ENCODE data around the gene ADGRF3. TPM values are rescaled to one million over a fixed set of nuclear protein-coding genes. Genes with fewer than 3 reads are reported as not detected.
"Not testable (repeated sequence)": the region's sequence is repeated elsewhere in the genome, so short reads cannot be mapped to it uniquely, and the experiment has no call there.

Gene ADGRF3
- total and polyA plus RNA-seq, 4 donors: 0.08 to 0.13 TPM; not detected in 2

- DNase-seq (no peak), ATAC-seq (ENCODE audit: low FRiP score) (no peak)
- Histone ChIP-seq H3K36me3 (ENCODE audit: control insufficient read depth in 1 of 2, insufficient read depth in 2 of 2, low read length in 1 of 2) (peaks cover 0 to under 1% of the 10 kb centered on the region in 2 donors), H3K9me3 (ENCODE audit: control insufficient read depth, low read length) (no peaks in the 10 kb centered on the region), H3K4me1 (ENCODE audit: control insufficient read depth in 1 of 2, insufficient read depth in 2 of 2, low read length in 2 of 2) (no peaks in the 10 kb centered on the region), H3K4me3 (ENCODE audit: low read length in 2 of 2) (no peak overlapping the region), H3K27me3 (ENCODE audit: control insufficient read depth in 1 of 2, insufficient read depth in 2 of 2, low read length in 1 of 2) (no peaks in the 10 kb centered on the region), H3K27ac (ENCODE audit: low read depth in 1 of 2, low read length in 2 of 2) (no peak overlapping the region)
- intact Hi-C loops (cut with DNase I): no loop called here
Observed at GRCh38 chr2:26270373-26270772, 76.2 kb downstream of the ADGRF3 start.

- intact Hi-C loops (cut with DNase I): no loop called here
- ATAC-seq (ENCODE audit: low FRiP score) (no peak), DNase-seq (no peak)
- no peaks in the 10 kb centered on the region for H3K9me3 ChIP-seq (ENCODE audit: control insufficient read depth, low read length)
- H3K27ac ChIP-seq (ENCODE audit: low read depth in 1 of 2, low read length in 2 of 2): no peak overlapping the region
- no peak overlapping the region for H3K4me3 ChIP-seq (ENCODE audit: low read length in 2 of 2)
- no peaks in the 10 kb centered on the region for H3K27me3 ChIP-seq (ENCODE audit: control insufficient read depth in 1 of 2, insufficient read depth in 2 of 2, low read length in 1 of 2)
- WGBS, 2 donors: 94 to 97% methylated on average over 6 of the region's 6 CpGs
- H3K36me3 ChIP-seq (ENCODE audit: control insufficient read depth in 1 of 2, insufficient read depth in 2 of 2, low read length in 1 of 2): no peaks in the 10 kb centered on the region
- no peaks in the 10 kb centered on the region for H3K4me1 ChIP-seq (ENCODE audit: control insufficient read depth in 1 of 2, insufficient read depth in 2 of 2, low read length in 2 of 2)
Observed at GRCh38 chr2:26269571-26270158, 76.9 kb downstream of the ADGRF3 start.

GRCh38 chr2:26268670-26269385 is 77.8 kb downstream of the ADGRF3 start:
- DNase-seq; H3K9me3 ChIP-seq (ENCODE audit: control insufficient read depth, low read length); H3K4me3 ChIP-seq (ENCODE audit: low read length in 2 of 2); ATAC-seq (ENCODE audit: low FRiP score); H3K4me1 ChIP-seq (ENCODE audit: control insufficient read depth in 1 of 2, insufficient read depth in 2 of 2, low read length in 2 of 2); intact Hi-C loops (cut with DNase I); H3K36me3 ChIP-seq (ENCODE audit: control insufficient read depth in 1 of 2, insufficient read depth in 2 of 2, low read length in 1 of 2); H3K27ac ChIP-seq (ENCODE audit: low read depth in 1 of 2, low read length in 2 of 2); H3K27me3 ChIP-seq (ENCODE audit: control insufficient read depth in 1 of 2, insufficient read depth in 2 of 2, low read length in 1 of 2): not testable (repeated sequence)
- WGBS, 2 donors: 91 to 95% methylated on average over 12 of the region's 12 CpGs

- no peak overlapping the region for H3K4me3 ChIP-seq (ENCODE audit: low read length in 2 of 2)
- H3K36me3 ChIP-seq (ENCODE audit: control insufficient read depth in 1 of 2, insufficient read depth in 2 of 2, low read length in 1 of 2): peaks cover 0 to 3% of the 10 kb centered on the region in 2 donors
- ATAC-seq (ENCODE audit: low FRiP score) (no peak), DNase-seq (no peak)
- H3K27ac ChIP-seq (ENCODE audit: low read depth in 1 of 2, low read length in 2 of 2): no peak overlapping the region
- no peaks in the 10 kb centered on the region for H3K4me1 ChIP-seq (ENCODE audit: control insufficient read depth in 1 of 2, insufficient read depth in 2 of 2, low read length in 2 of 2)
- 82 to 86% methylated on average over 4 of the region's 4 CpGs for WGBS, 2 donors
- H3K9me3 ChIP-seq (ENCODE audit: control insufficient read depth, low read length): no peaks in the 10 kb centered on the region
- intact Hi-C loops (cut with DNase I): no loop called here
- H3K27me3 ChIP-seq (ENCODE audit: control insufficient read depth in 1 of 2, insufficient read depth in 2 of 2, low read length in 1 of 2): no peaks in the 10 kb centered on the region
Observed at GRCh38 chr2:26268213-26268612, 78.4 kb downstream of the ADGRF3 start.

- H3K4me3 ChIP-seq (ENCODE audit: low read length in 2 of 2); H3K27ac ChIP-seq (ENCODE audit: low read depth in 1 of 2, low read length in 2 of 2); H3K27me3 ChIP-seq (ENCODE audit: control insufficient read depth in 1 of 2, insufficient read depth in 2 of 2, low read length in 1 of 2); H3K9me3 ChIP-seq (ENCODE audit: control insufficient read depth, low read length); intact Hi-C loops (cut with DNase I); H3K4me1 ChIP-seq (ENCODE audit: control insufficient read depth in 1 of 2, insufficient read depth in 2 of 2, low read length in 2 of 2); ATAC-seq (ENCODE audit: low FRiP score); DNase-seq; H3K36me3 ChIP-seq (ENCODE audit: control insufficient read depth in 1 of 2, insufficient read depth in 2 of 2, low read length in 1 of 2): not testable (repeated sequence)
- 90% methylated on average over 8 of the region's 8 CpGs for WGBS, 2 donors
Observed at GRCh38 chr2:26258836-26259235, 87.8 kb downstream of the ADGRF3 start.

Other genes with a start within 250 kb of the ADGRF3 start
- 1 to 10 TPM; 6.0 to 7.7 TPM for gene GAREM2, start 173.7 kb downstream of the ADGRF3 start, total RNA-seq
- gene GAREM2, start 173.7 kb downstream of the ADGRF3 start, polyA plus RNA-seq: 1 to 10 TPM; 1.3 to 1.6 TPM
- 100 to 1,000 TPM; 102 to 109 TPM for gene HADHA, start 102.2 kb downstream of the ADGRF3 start, total RNA-seq
- 10 to 100 TPM; 76.0 to 76.4 TPM for gene HADHA, start 102.2 kb downstream of the ADGRF3 start, polyA plus RNA-seq
- gene HADHB, start 101.8 kb downstream of the ADGRF3 start, total RNA-seq: 10 to 100 TPM; 88.1 to 95.7 TPM
- gene HADHB, start 101.8 kb downstream of the ADGRF3 start, polyA plus RNA-seq: 10 to 100 TPM; 83.1 to 84.5 TPM
- gene SELENOI, start 646 bp downstream of the ADGRF3 start, total RNA-seq: 10 to 100 TPM; 12.3 to 15.8 TPM
- gene SELENOI, start 646 bp downstream of the ADGRF3 start, polyA plus RNA-seq: 1 to 10 TPM; 1.4 to 2.8 TPM
- under 1 TPM in 1 of 2 donors, not detected in 1; 0.51 TPM for gene DRC1, start 55.1 kb upstream of the ADGRF3 start, total RNA-seq
- not detected for gene DRC1, start 55.1 kb upstream of the ADGRF3 start, polyA plus RNA-seq
- under 1 TPM; 0.06 to 0.24 TPM for gene OTOF, start 131.3 kb upstream of the ADGRF3 start, total RNA-seq
- not detected for gene OTOF, start 131.3 kb upstream of the ADGRF3 start, polyA plus RNA-seq

Data from aorta (tissue), 5 donors.